Glutamatergic neuron (in vitro differentiated cells): ENCODE results near the gene EPHB2. TPM values are rescaled to one million over a fixed set of nuclear protein-coding genes. Genes with fewer than 3 reads are reported as not detected.
A peak's percentile ranks its signal among the peaks of the same experiment; 100 is the strongest.

ENCODE experiments used
- DNase-seq: peaks from one replicate; pipeline ENCODE4 v3.0.0; 2022
- H3K27ac Mint-ChIP-seq: one replicate; pipeline ENCODE4 v1.8.0; 2020; ENCODE audit warnings: mild to moderate bottlenecking, mixed read lengths, inconsistent platforms; ENCODE audit not compliant: unreplicated experiment
- H3K27me3 Mint-ChIP-seq: one replicate; pipeline ENCODE4 v1.8.0; 2020; ENCODE audit warnings: mild to moderate bottlenecking, moderate library complexity, mixed read lengths, inconsistent platforms; ENCODE audit not compliant: unreplicated experiment
- H3K36me3 Mint-ChIP-seq: one replicate; pipeline ENCODE4 v1.8.0; 2020; ENCODE audit warnings: mild to moderate bottlenecking, mixed read lengths, inconsistent platforms; ENCODE audit not compliant: unreplicated experiment
- H3K4me1 Mint-ChIP-seq: one replicate; pipeline ENCODE4 v1.8.0; 2020; ENCODE audit warnings: mild to moderate bottlenecking, low read depth, mixed read lengths, inconsistent platforms; ENCODE audit not compliant: unreplicated experiment
- H3K4me3 Mint-ChIP-seq: one replicate; pipeline ENCODE4 v1.8.0; 2020; ENCODE audit warnings: mild to moderate bottlenecking, mixed read lengths, inconsistent platforms; ENCODE audit not compliant: unreplicated experiment
- H3K9me3 Mint-ChIP-seq: one replicate; pipeline ENCODE4 v1.8.0; 2020; ENCODE audit warnings: mild to moderate bottlenecking, moderate library complexity, mixed read lengths, inconsistent platforms; ENCODE audit not compliant: unreplicated experiment
- total RNA-seq: library from RNA; stranded (reverse); fragmentation: NEBNext Ultra II Directional; extraction: Animal tissue kit (Norgen Biotek cat#: 25700); gene quantifications from one replicate; pipeline ENCODE4 v1.2.1, GENCODE V29; 2021; ENCODE audit not compliant: unreplicated experiment
- TF ChIP-seq, protein P1 (sequence below): fragments of 200-600 bp; sonication (generic); IDR thresholded peaks from one replicate; pipeline ENCODE4 v1.5.0; 2021; ENCODE audit not compliant: partially characterized antibody, unreplicated experiment

EPHB2 gene
- total RNA-seq, 1 donor from 2014 or later, result 93.0 TPM

DNA sequence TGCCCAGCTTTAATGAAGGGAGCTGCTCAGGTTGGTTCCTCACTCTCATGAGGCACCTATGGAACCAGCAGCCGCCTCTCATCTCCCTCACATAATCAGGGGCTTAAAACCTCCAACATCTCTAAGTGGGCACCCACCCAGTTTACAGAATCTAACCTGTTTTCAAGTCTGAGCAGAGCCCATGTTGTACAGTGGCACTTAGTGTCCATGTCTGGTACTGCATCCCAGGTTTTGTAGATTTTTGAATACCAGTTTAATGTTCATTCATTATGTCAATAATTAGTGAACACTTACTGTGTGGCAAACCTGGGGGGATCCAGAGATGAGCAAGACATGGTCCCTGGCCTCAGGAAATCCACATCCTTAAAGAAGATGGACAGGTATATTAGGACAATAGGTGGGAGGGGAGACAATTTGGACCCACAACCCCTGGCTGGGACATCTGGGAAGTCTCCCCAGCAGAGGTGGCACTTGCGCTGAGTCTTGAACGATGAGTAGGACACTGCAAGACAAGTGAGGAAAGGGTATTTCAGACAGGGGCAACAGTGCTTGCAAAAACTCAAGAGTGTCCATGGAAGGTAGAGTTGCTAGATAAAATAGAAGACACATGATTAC lies 178.7 kb downstream of the EPHB2 start:
- Mint-ChIP-seq H3K27ac (no peak overlapping the region), H3K27me3 (peaks cover 5% of the 10 kb centered on the region), H3K4me1 (no peaks in the 10 kb centered on the region), H3K36me3 (peaks cover 10% of the 10 kb centered on the region), H3K4me3 (no peak overlapping the region), H3K9me3 (peaks cover 6% of the 10 kb centered on the region)
- no peak for DNase-seq
- TF ChIP-seq, protein P1, sequence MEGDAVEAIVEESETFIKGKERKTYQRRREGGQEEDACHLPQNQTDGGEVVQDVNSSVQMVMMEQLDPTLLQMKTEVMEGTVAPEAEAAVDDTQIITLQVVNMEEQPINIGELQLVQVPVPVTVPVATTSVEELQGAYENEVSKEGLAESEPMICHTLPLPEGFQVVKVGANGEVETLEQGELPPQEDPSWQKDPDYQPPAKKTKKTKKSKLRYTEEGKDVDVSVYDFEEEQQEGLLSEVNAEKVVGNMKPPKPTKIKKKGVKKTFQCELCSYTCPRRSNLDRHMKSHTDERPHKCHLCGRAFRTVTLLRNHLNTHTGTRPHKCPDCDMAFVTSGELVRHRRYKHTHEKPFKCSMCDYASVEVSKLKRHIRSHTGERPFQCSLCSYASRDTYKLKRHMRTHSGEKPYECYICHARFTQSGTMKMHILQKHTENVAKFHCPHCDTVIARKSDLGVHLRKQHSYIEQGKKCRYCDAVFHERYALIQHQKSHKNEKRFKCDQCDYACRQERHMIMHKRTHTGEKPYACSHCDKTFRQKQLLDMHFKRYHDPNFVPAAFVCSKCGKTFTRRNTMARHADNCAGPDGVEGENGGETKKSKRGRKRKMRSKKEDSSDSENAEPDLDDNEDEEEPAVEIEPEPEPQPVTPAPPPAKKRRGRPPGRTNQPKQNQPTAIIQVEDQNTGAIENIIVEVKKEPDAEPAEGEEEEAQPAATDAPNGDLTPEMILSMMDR, result peak; percentile 80

DNA sequence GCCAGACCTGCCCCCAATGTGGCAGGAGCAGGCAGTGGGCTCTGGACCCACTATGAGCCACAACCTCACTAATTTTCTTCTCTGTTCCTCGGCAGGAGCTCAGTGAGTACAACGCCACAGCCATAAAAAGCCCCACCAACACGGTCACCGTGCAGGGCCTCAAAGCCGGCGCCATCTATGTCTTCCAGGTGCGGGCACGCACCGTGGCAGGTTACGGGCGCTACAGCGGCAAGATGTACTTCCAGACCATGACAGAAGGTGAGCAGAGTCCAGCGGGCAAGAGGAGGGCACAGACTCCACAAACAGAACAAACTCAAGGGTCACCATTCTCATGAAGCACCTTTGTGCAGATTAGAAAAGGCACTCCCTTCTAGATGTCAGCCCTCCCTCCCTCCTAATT lies 182.2 kb downstream of the EPHB2 start:
- Mint-ChIP-seq H3K27ac (no peak overlapping the region), H3K27me3 (peaks cover 10% of the 10 kb centered on the region), H3K4me3 (no peak overlapping the region), H3K36me3 (peaks cover 10% of the 10 kb centered on the region), H3K9me3 (peaks cover 8% of the 10 kb centered on the region), H3K4me1 (no peaks in the 10 kb centered on the region)
- DNase-seq, result no peak
- TF ChIP-seq, protein P1, result no peak

DNA sequence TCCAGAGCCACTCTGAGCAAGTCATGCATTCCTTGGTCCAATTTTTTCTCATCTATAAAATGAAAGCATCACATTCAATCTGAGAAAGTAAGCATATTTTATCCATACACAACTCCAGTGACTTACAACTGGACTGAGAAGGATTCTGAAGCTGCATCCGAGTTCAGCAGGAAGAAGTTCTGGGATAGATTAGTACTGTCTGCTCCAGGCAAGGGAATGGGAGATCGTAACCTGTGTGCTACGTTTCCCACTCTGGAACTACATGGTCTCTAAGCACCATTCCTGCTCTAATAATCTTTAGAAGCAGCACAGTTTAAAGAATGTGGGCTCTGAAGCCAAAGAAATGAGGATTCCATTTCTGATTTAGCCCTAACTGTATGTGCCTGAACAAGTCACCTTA lies 182.7 kb downstream of the EPHB2 start:
- TF ChIP-seq, protein P1, result no peak
- Mint-ChIP-seq H3K36me3 (peaks cover 10% of the 10 kb centered on the region), H3K4me1 (no peaks in the 10 kb centered on the region), H3K27ac (no peak overlapping the region), H3K4me3 (no peak overlapping the region), H3K27me3 (peaks cover 10% of the 10 kb centered on the region), H3K9me3 (peaks cover 10% of the 10 kb centered on the region)
- DNase-seq, result no peak

DNA sequence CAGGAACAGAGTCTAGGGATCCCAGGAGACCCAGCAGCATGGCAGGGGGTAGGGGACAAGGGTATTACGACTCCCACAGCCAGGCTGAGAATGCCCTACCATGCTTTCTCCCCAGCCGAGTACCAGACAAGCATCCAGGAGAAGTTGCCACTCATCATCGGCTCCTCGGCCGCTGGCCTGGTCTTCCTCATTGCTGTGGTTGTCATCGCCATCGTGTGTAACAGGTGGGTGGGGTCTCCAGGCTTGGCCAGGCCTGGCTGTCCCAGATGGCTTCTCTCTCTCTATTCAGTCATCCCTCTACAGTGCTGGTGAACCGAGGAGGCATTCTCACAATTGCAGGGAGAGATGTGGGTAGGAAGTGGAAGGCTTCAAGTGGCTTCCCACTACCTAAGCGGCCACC lies 184.7 kb downstream of the EPHB2 start:
- Mint-ChIP-seq H3K27ac (no peak overlapping the region), H3K4me1 (no peaks in the 10 kb centered on the region), H3K4me3 (no peak overlapping the region), H3K36me3 (peaks cover 10% of the 10 kb centered on the region), H3K9me3 (peaks cover 10% of the 10 kb centered on the region), H3K27me3 (peaks cover 12% of the 10 kb centered on the region)
- no peak for DNase-seq
- TF ChIP-seq, protein P1, result no peak

DNA sequence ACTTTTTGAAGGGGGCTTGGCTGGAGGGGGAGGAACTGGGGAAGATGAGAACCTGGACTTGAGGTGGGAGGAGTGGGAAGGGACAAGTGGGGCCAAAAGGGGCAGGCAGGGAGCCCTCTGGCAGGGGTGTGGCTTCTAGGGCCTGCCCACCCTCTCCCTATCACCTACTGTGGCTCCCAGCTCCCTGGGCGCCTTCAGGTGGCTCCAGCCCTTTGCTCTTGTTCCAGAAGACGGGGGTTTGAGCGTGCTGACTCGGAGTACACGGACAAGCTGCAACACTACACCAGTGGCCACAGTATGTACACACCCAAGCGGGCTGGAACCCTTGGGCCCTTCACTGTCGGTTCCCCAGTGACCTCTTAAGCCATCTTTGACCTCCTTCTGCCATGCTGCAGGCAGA lies 185.5 kb downstream of the EPHB2 start:
- peaks cover 10% of the 10 kb centered on the region for H3K9me3 Mint-ChIP-seq
- peaks cover 9% of the 10 kb centered on the region for H3K27me3 Mint-ChIP-seq
- H3K4me1 Mint-ChIP-seq, result no peaks in the 10 kb centered on the region
- no peak overlapping the region for H3K4me3 Mint-ChIP-seq
- TF ChIP-seq, protein P1, result no peak
- H3K27ac Mint-ChIP-seq, result no peak overlapping the region
- no peak for DNase-seq
- peaks cover 10% of the 10 kb centered on the region for H3K36me3 Mint-ChIP-seq
